ENCODE data around the gene GMDS.

Gene GMDS

DNA sequence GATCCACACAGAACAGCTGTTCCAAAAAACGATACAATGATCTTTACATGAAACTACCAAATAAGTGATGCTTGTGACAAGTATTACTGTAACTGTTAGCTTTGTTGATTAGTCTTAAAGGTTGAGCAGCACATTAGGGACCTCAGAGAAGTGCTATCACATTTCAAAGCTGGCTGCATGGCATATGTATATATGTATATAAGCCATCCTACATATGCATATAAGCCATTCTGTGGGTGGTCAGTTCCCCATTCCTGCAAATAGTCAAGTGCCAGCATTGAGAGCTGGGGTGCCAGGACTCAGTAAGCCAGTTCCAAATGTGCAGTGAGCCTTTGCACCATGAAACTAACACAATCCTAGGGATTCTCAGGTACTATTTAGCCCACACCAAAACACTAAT lies 339.4 kb downstream of the GMDS start:
- in situ Hi-C loops (cut with HindIII; ENCODE audit: low sequenced_read_pairs) = no loop called here
- no peak overlapping the region for H3K4me3 ChIP-seq (ENCODE audit: low read depth, low read length)
- TF ChIP-seq, protein P1, sequence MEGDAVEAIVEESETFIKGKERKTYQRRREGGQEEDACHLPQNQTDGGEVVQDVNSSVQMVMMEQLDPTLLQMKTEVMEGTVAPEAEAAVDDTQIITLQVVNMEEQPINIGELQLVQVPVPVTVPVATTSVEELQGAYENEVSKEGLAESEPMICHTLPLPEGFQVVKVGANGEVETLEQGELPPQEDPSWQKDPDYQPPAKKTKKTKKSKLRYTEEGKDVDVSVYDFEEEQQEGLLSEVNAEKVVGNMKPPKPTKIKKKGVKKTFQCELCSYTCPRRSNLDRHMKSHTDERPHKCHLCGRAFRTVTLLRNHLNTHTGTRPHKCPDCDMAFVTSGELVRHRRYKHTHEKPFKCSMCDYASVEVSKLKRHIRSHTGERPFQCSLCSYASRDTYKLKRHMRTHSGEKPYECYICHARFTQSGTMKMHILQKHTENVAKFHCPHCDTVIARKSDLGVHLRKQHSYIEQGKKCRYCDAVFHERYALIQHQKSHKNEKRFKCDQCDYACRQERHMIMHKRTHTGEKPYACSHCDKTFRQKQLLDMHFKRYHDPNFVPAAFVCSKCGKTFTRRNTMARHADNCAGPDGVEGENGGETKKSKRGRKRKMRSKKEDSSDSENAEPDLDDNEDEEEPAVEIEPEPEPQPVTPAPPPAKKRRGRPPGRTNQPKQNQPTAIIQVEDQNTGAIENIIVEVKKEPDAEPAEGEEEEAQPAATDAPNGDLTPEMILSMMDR (IDR thresholded peaks at IDR 0.05; ENCODE audit: low read depth, low read length) = no peak
- DNase-seq (ENCODE audit: low read depth, low spot score) = no peak

DNA sequence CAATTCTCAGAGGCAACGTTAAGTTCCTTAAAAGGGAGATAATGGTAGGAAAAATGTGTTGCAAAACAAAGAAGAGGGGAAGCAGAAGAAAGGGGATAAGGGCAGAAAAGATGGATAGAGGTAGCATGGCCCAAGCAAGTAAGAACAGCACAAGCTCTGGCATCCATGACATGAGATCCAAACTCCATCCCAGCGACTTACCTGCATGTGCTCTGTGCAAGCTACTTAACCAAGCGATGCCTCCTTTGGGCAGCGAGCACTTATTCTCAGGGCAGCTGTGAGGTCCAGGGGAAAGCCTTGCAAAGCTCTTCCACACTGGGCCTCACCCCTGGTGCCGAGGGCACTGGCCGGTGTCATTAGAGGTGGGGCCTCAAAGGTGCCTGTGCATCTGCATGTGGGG lies 340.5 kb downstream of the GMDS start:
- H3K4me3 ChIP-seq (ENCODE audit: low read depth, low read length) = no peak overlapping the region
- TF ChIP-seq, protein P1 (IDR thresholded peaks at IDR 0.05; ENCODE audit: low read depth, low read length) = no peak
- in situ Hi-C loops (cut with HindIII; ENCODE audit: low sequenced_read_pairs) = no loop called here
- no peak for DNase-seq (ENCODE audit: low read depth, low spot score)

DNA sequence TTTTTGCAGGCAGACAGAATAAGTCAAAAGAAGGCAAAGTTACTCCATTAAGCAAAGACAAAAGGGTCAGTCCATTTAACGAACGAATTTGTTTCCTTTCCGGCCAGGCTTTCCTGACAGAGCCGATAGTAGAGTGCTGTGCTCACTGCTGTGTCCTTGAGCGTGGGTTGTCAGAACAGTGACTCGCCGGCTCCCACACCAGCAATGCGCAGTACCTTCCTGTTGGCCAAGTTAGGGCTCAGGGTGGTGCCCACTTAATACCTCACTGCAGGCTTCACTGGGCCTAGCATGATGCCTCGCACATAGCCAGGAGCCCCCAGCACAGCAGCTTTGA lies 341.0 kb downstream of the GMDS start:
- no peak for DNase-seq (ENCODE audit: low read depth, low spot score)
- no peak overlapping the region for H3K4me3 ChIP-seq (ENCODE audit: low read depth, low read length)
- in situ Hi-C loops (cut with HindIII; ENCODE audit: low sequenced_read_pairs) = no loop called here
- TF ChIP-seq, protein P1 (IDR thresholded peaks at IDR 0.05; ENCODE audit: low read depth, low read length) = no peak

DNA sequence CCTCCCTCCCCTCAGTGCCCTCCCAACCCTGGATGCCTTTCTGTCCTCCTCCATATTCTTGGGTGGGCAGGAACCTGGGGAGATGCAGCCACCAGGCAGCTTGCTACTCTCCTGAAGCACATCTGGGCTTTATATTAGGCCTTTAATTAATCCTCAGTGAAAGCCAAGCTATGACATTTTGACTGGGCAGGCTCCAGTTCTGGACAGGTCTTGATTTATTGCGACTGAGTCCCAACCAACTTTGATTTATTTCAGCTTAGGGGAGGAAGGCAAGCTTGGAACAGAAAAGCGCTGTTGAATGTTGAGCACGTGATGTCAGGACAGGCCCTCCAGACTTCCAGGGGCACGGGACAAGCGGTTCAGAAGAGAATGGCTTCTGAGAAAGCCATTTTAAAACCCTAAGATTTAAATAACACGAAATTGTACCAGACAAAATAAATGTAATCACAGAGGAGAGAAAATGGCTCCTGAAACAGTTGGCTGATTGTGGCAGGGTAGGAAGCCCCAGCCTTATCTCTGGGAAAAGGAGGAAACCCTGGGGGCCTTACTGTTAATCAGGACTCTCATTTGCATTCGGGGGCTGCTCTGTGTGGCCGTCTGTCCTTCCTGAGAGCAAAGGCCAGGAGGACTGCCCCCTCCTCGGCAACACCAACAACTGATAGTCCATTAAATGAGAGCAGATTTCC lies 341.5 kb downstream of the GMDS start:
- DNase-seq (ENCODE audit: low read depth, low spot score) = no peak
- in situ Hi-C loops (cut with HindIII; ENCODE audit: low sequenced_read_pairs) = no loop called here
- TF ChIP-seq, protein P1 (IDR thresholded peaks at IDR 0.05; ENCODE audit: low read depth, low read length) = no peak
- H3K4me3 ChIP-seq (ENCODE audit: low read depth, low read length) = no peak overlapping the region

DNA sequence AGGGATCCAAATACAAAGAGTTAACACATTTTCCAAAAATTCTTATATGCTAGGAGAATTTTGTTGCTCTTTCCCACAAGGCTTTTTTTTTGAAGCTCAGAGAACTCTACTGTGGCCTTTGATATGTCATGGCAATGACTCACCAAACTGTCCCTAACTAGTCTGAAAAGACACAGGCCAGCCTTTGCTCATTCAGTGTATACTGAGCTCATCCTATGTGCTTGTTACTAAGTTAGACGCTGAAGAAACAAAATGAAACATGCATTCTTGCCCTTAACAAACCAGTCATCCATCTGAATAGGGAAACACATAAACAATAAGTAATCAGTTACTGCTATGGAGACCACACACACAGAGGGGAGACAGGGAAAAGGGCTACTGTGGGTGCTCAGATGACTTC lies 343.8 kb downstream of the GMDS start:
- TF ChIP-seq, protein P1 (IDR thresholded peaks at IDR 0.05; ENCODE audit: low read depth, low read length) = no peak
- DNase-seq (ENCODE audit: low read depth, low spot score) = peak; percentile 40
- in situ Hi-C loops (cut with HindIII; ENCODE audit: low sequenced_read_pairs) = no loop called here
- no peak overlapping the region for H3K4me3 ChIP-seq (ENCODE audit: low read depth, low read length)

DNA sequence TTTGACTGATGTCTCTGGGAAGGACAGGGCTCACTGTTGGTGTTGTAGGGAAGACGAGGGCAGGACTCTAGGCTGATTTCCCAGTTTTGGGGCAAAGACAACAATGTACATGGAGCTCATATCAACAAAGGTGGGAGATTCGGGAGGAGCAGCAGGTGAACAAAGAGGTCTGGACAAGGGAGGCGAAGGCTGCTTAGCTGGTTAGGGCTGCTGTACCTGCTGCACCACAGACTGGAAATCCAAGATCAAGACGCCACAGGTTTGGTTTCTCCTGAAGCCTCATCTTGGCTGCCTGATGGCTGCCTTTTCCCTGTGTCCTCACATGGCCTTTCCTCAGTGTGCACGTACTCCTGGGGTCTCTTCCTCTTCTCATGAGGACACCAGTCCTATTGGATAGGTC lies 348.5 kb downstream of the GMDS start:
- in situ Hi-C loops (cut with HindIII; ENCODE audit: low sequenced_read_pairs) = no loop called here
- TF ChIP-seq, protein P1 (IDR thresholded peaks at IDR 0.05; ENCODE audit: low read depth, low read length) = no peak
- DNase-seq (ENCODE audit: low read depth, low spot score) = no peak
- H3K4me3 ChIP-seq (ENCODE audit: low read depth, low read length) = no peak overlapping the region

DNA sequence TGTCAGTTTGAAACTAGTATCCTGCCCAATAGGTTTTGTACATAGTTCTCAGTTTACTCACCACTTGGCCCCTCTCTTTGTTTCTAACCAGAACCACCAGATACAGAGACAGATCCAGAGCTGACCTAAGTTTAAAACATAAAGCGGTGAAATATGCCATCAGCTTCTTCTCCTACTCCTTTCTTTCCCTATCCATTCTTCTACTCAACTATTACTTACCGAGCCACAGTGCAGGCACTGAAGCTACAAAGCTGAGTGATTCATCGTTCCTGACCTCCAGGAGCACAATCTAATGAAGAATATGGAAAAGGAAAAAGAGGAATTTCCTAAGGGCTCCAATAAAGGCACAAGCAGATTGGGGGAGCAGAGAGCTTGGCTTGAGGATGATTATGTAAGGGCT lies 349.7 kb downstream of the GMDS start:
- in situ Hi-C loops (cut with HindIII; ENCODE audit: low sequenced_read_pairs) = no loop called here
- DNase-seq (ENCODE audit: low read depth, low spot score) = no peak
- TF ChIP-seq, protein P1 (IDR thresholded peaks at IDR 0.05; ENCODE audit: low read depth, low read length) = no peak
- no peak overlapping the region for H3K4me3 ChIP-seq (ENCODE audit: low read depth, low read length)
